ENCODE data around the gene LGI2.

- no peak for TF ChIP-seq CTCF (IDR thresholded peaks at IDR 0.05; ENCODE audit: low read length)
- no peak for TF ChIP-seq EZH2 (optimal IDR thresholded peaks at IDR 0.05; ENCODE audit: low read depth, low read length)
Observed at GRCh38 chr4:25015012-25015411, 15.7 kb downstream of the LGI2 start.

Data from MM.1S (cell line).